ENCODE results near the gene C21orf91. TPM values are rescaled to one million over a fixed set of nuclear protein-coding genes. Genes with fewer than 3 reads are reported as not detected.

Gene C21orf91
- total RNA-seq, 1 donor from 2014 or later, result 14.3 TPM

DNA sequence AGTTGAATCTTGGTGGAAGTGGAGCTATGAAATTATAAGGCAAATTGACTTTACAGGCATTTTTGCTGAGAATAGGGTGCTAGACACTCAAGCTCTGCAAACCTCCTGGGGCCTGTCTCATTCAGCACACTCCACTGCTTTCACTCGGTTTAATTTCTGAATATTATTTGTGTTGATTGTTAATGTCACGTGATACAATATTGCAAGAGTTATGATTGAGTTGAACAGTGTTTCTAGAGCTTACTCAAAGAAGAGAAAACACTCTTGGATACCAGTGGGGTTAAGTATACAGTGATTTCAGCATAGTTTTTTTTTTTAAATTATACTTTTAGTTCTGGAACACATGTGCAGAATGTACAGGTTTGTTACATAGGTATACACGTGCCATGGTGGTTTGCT, 49.7 kb downstream of the C21orf91 start:
- TF ChIP-seq, protein P1, sequence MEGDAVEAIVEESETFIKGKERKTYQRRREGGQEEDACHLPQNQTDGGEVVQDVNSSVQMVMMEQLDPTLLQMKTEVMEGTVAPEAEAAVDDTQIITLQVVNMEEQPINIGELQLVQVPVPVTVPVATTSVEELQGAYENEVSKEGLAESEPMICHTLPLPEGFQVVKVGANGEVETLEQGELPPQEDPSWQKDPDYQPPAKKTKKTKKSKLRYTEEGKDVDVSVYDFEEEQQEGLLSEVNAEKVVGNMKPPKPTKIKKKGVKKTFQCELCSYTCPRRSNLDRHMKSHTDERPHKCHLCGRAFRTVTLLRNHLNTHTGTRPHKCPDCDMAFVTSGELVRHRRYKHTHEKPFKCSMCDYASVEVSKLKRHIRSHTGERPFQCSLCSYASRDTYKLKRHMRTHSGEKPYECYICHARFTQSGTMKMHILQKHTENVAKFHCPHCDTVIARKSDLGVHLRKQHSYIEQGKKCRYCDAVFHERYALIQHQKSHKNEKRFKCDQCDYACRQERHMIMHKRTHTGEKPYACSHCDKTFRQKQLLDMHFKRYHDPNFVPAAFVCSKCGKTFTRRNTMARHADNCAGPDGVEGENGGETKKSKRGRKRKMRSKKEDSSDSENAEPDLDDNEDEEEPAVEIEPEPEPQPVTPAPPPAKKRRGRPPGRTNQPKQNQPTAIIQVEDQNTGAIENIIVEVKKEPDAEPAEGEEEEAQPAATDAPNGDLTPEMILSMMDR (IDR thresholded peaks at IDR 0.05; ENCODE audit: partially characterized antibody, unreplicated experiment), result no peak
- Mint-ChIP-seq H3K4me1 (ENCODE audit: low read depth, unreplicated experiment) (no peaks in the 10 kb centered on the region), H3K4me3 (ENCODE audit: unreplicated experiment) (no peak overlapping the region), H3K36me3 (ENCODE audit: unreplicated experiment) (peaks cover 4% of the 10 kb centered on the region), H3K27ac (ENCODE audit: unreplicated experiment) (no peak overlapping the region), H3K27me3 (ENCODE audit: unreplicated experiment) (peaks cover 3% of the 10 kb centered on the region), H3K9me3 (ENCODE audit: unreplicated experiment) (peaks cover 14% of the 10 kb centered on the region)
- DNase-seq, result no peak

DNA sequence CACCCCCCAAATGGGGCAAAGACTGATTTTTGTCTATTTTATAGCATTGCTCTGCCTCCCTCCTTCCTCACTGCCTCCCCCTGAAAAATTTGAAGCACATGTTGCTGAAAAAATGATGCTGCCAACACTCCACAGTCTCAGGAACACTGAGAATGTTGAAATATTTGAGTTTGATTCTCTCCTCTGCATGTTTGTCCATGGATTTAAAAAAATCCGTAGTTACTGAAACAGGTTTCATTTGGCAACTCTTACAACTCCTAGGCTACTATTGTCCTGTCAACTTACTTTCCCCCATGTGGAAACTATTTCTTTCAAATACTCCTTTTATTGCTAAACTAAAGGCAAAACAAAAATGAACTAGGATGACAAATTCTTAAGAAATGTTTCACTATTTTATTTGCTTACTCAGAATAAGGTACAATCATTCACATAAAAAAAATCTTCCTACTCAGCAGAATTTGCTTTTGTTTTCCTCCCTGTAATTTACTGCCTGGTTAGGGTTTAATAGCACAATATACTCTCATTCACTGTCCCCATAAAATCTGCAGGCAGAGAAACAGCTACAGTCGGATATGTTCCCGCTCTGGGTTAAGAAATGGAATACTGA, 50.2 kb downstream of the C21orf91 start:
- Mint-ChIP-seq H3K36me3 (ENCODE audit: unreplicated experiment) (no peaks in the 10 kb centered on the region), H3K4me1 (ENCODE audit: low read depth, unreplicated experiment) (no peaks in the 10 kb centered on the region), H3K4me3 (ENCODE audit: unreplicated experiment) (no peak overlapping the region), H3K9me3 (ENCODE audit: unreplicated experiment) (peaks cover 13% of the 10 kb centered on the region), H3K27me3 (ENCODE audit: unreplicated experiment) (peaks cover 3% of the 10 kb centered on the region), H3K27ac (ENCODE audit: unreplicated experiment) (no peak overlapping the region)
- TF ChIP-seq, protein P1 (IDR thresholded peaks at IDR 0.05; ENCODE audit: partially characterized antibody, unreplicated experiment), result no peak
- DNase-seq, result no peak

GRCh38 chr21:17765207-17765606, 53.9 kb downstream of the C21orf91 start:
- TF ChIP-seq, protein P1 (IDR thresholded peaks at IDR 0.05; ENCODE audit: partially characterized antibody, unreplicated experiment), result no peak
- Mint-ChIP-seq H3K4me3 (ENCODE audit: unreplicated experiment) (no peak overlapping the region), H3K27ac (ENCODE audit: unreplicated experiment) (no peak overlapping the region), H3K9me3 (ENCODE audit: unreplicated experiment) (no peaks in the 10 kb centered on the region), H3K27me3 (ENCODE audit: unreplicated experiment) (peaks cover 3% of the 10 kb centered on the region), H3K36me3 (ENCODE audit: unreplicated experiment) (no peaks in the 10 kb centered on the region), H3K4me1 (ENCODE audit: low read depth, unreplicated experiment) (no peaks in the 10 kb centered on the region)
- no peak for DNase-seq

DNA sequence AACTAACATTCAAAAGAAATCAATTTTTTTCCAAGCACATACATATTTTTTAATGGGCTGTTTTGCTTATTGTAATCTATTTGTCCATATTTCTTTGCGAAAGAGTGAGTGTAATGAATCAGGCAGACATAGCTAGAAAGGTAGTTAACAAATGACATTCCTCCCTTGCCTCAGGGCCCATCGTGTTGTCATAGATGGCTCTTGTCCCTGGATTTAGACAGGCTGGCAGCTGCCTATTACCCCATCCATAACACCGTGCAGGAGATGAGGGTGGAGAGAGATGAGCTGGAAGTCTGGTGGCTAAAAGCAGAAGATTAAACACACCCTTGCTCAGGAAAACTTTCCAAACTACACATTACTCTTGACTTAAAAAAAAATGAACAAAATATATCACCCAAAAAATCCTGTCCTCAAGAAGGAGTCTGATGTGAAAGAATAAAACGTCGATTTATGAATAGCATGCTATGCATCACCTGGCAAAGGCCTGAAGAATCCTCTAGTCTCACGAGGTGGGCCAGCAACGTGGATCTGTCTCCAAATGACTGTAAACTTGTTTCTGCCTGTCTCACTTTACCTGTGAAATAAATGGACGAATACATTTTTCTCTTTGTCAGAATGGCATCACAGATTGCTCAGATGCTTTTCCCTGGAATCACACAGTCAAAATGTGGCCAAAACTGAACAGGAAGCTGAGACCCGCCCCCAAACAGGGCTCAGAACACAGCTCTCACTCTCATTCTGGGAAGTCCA, 55.7 kb downstream of the C21orf91 start:
- DNase-seq, result no peak
- Mint-ChIP-seq H3K36me3 (ENCODE audit: unreplicated experiment) (no peaks in the 10 kb centered on the region), H3K9me3 (ENCODE audit: unreplicated experiment) (no peaks in the 10 kb centered on the region), H3K4me1 (ENCODE audit: low read depth, unreplicated experiment) (no peaks in the 10 kb centered on the region), H3K27me3 (ENCODE audit: unreplicated experiment) (peaks cover 4% of the 10 kb centered on the region), H3K27ac (ENCODE audit: unreplicated experiment) (no peak overlapping the region), H3K4me3 (ENCODE audit: unreplicated experiment) (no peak overlapping the region)
- TF ChIP-seq, protein P1 (IDR thresholded peaks at IDR 0.05; ENCODE audit: partially characterized antibody, unreplicated experiment), result no peak

DNA sequence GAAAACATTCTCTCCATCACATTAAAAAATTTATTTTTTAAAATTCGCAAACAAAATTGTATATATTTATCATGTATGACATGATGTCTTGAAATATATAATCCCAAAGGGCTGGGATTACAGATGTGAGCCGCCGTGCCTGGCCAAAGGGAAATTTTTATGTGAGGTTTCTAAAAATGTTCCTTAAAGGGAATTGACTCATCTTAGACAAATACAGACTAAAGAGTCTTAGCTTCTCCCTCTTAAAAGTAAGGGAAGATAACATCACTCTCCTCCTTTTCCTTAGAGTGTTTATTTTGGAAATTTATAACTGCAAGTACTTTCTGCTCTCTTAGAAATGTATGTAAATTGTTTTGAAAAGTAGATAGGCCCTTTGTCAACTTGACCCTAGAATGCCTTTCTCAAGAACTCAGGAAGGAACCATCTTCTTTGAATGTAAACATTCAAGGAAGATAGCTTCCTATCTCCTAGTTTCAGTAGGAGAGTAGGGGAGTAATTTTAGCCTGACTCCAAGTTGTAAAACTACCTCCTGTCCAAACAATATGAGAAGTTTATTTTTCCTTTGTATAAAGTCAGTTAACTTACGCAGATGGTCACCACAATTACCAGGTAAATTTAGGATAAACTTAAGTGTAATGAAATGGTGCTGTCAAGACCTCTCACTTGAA, 59.5 kb downstream of the C21orf91 start:
- Mint-ChIP-seq H3K4me1 (ENCODE audit: low read depth, unreplicated experiment) (no peaks in the 10 kb centered on the region), H3K27me3 (ENCODE audit: unreplicated experiment) (peaks cover 2% of the 10 kb centered on the region), H3K36me3 (ENCODE audit: unreplicated experiment) (no peaks in the 10 kb centered on the region), H3K9me3 (ENCODE audit: unreplicated experiment) (no peaks in the 10 kb centered on the region), H3K27ac (ENCODE audit: unreplicated experiment) (no peak overlapping the region), H3K4me3 (ENCODE audit: unreplicated experiment) (no peak overlapping the region)
- TF ChIP-seq, protein P1 (IDR thresholded peaks at IDR 0.05; ENCODE audit: partially characterized antibody, unreplicated experiment), result no peak
- DNase-seq, result no peak

All from glutamatergic neuron (in vitro differentiated cells).